Heart left ventricle (tissue), 16 donors: Measurements from ENCODE around the gene RNF130. TPM values are rescaled to one million over a fixed set of nuclear protein-coding genes. Genes with fewer than 3 reads are reported as not detected.
A peak's percentile ranks its signal among the peaks of the same experiment; 100 is the strongest.

Experiments
- ATAC-seq, 4 donors: fragments of 200-7000 bp; cut with Tn5 transposase; one replicate each; pipeline ENCODE4 v1.9.1; 2020 to 2022; ENCODE audit warnings: moderate library complexity in 4 of 4, mild to moderate bottlenecking in 3 of 4, moderate number of reproducible peaks in 1 of 4
- DNase-seq, 5 donors: peaks; one replicate each; pipeline ENCODE4 v3.0.0-alpha.2; 2020
- H3K27ac ChIP-seq, 12 donors: fragments of 200-600 bp; sonication (generic) in 4 of 12; one replicate each; pipeline versions ENCODE4 v1.5.0 to v1.8.0; 2016 to 2022; ENCODE audit warnings: mild to moderate bottlenecking in 2 of 12
- H3K27me3 ChIP-seq, 9 donors: fragments of 200-600 bp; sonication (generic) in 2 of 9; one replicate each; pipeline versions ENCODE4 v1.5.1 to v1.8.0; 2016 to 2022; ENCODE audit warnings: mild to moderate bottlenecking in 3 of 9
- H3K36me3 ChIP-seq, 9 donors: fragments of 200-600 bp; sonication (generic) in 2 of 9; one replicate each; pipeline versions ENCODE4 v1.5.0 to v1.8.0; 2018 to 2022; ENCODE audit warnings: mild to moderate bottlenecking in 2 of 9
- H3K4me1 ChIP-seq, 12 donors: fragments of 200-600 bp; sonication (generic) in 4 of 12; one replicate each; pipeline versions ENCODE4 v1.5.0 to v1.8.0; 2016 to 2022; ENCODE audit warnings: mild to moderate bottlenecking in 3 of 12
- H3K4me3 ChIP-seq, 12 donors: fragments of 200-600 bp; sonication (generic) in 4 of 12; one replicate each; pipeline versions ENCODE4 v1.5.0 to v1.8.0; 2017 to 2022; ENCODE audit warnings: mild to moderate bottlenecking in 9 of 12, moderate library complexity in 4 of 12
- H3K9me3 ChIP-seq, 12 donors: fragments of 200-600 bp; sonication (generic) in 4 of 12; one replicate each; pipeline versions ENCODE4 v1.5.0 to v1.8.0; 2016 to 2022; ENCODE audit warnings: mild to moderate bottlenecking in 1 of 12
- POLR2A ChIP-seq, 2 donors: fragments of 450-650 bp; IDR thresholded peaks; one replicate each; pipeline ENCODE4 v1.6.1; 2017; ENCODE audit warnings: antibody characterized with exemption in 2 of 2, mild to moderate bottlenecking in 2 of 2, moderate library complexity in 2 of 2
- WGBS, 4 donors: extraction: QIAGEN DNeasy Blood & Tissue Kit in 2 of 4; methylation state at CpG; one replicate each; pipeline versions ENCODE4 v1.1.5 to v1.1.7; 2013 to 2018; 5-methylcytosine and 5-hydroxymethylcytosine counted together
- intact Hi-C, 10 donors: fragments of 100-400 bp; cut with DNase I; formaldehyde crosslinking; loops; one replicate each; pipeline versions ENCODE4 v1.11.1 to v1.14.2; 2022
- polyA plus RNA-seq, 2 donors: library from polyadenylated mRNA; stranded (reverse); fragments of 200-250 nt; gene quantifications; one replicate each; pipeline ENCODE4 v1.2.3, GENCODE V29; 2013
- total RNA-seq, 9 donors: library from RNA; depleted of rRNA in 2 of 9; stranded (reverse); fragments of >200 nt in 2 of 9; fragmentation: NEBNext Ultra II Directional in 3 of 9; extraction: Animal tissue kit (Norgen Biotek cat#: 25700) in 3 of 9; gene quantifications; one replicate each; pipeline versions ENCODE4 v1.1.0 to v1.2.4, GENCODE V29; 2016 to 2023
- TF ChIP-seq, protein P1 (sequence below), 12 donors: fragments of 200-600 bp; sonication (generic) in 4 of 12; IDR thresholded peaks; one replicate each; pipeline versions ENCODE4 v1.5.0 to v1.8.0; 2018 to 2022; ENCODE audit warnings: antibody characterized with exemption in 12 of 12, mild to moderate bottlenecking in 5 of 12
- donor health status: ischemic (EF 13 %, LVEDD 7.1; RV severe dilation, severe dysfunction).
- donor health status: healthy with polysubstance abuse.
- donor health status: DM: no; HTN: yes; CAD: no.
- donor health status: DM: no; HTN: no; CAD: no.
- donor health status: ischemic (EF 25% LVEDD 6.9; RV normal size, moderate dysfunction).
- donor health status: ischemic (EF 25% LVEDD 5.7; RV mildly dilated, moderate dysfunction).
- donor health status: healthy.
- donor health status: DM: yes; HTN: yes; CAD: no.
- donor health status: ischemic (EF 35%, LVEDD 5.7; RV mildly dilated, moderate dysfunction).
- donor health status: nonischemic (EF 11% LVEDD 7.7; RV severe dilation, severe dysfunction).
- donor health status: DM: yes; HTN: yes; CAD: no.
- donor health status: PGD.
- donor health status: ischemic (EF 29% LVEDD 5.4; RV normal size, mild dysfunction).
- donor health status: nonischemic (EF 23%, LVEDD 6.1; RV moderate dilation, normal function).

RNF130 gene
- total and polyA plus RNA-seq, 11 donors = 26.3 to 76.2 (median 38.7) TPM

DNA sequence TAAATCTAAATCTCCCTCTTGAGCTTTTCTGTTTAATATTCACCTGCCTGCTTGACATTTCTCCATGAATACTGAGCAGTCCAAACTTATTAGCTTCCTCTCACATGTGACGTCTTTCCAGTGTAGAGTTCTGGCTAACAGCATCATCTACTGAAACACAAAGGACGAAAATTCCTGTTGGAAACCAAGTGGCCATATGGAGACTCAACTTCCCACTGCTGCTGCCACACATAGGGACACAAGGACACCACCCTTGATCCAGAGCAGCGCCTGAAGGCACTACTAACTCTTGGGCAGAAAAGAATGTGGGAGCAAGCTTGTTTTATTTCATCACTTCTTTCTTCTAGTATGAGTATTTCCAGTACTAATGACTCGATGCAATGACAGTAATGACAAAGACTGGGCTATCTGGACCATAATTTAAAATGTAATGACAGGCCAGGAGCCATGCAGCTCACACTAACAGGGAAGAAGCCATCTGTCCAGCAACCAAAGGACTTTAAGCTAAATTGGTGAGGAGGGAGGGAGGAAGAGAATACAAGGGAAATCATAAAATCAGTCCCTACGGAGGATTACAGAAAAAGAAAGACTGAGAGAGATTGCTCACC, 19.2 kb downstream of the RNF130 start:
- WGBS, 4 donors = 87 to 94% (median 92%) methylated on average over 5 of the region's 5 CpGs
- Histone ChIP-seq H3K9me3 (no peaks in the 10 kb centered on the region), H3K4me1 (peaks cover 0 to 44% (median 26%) of the 10 kb centered on the region in 12 donors)

DNA sequence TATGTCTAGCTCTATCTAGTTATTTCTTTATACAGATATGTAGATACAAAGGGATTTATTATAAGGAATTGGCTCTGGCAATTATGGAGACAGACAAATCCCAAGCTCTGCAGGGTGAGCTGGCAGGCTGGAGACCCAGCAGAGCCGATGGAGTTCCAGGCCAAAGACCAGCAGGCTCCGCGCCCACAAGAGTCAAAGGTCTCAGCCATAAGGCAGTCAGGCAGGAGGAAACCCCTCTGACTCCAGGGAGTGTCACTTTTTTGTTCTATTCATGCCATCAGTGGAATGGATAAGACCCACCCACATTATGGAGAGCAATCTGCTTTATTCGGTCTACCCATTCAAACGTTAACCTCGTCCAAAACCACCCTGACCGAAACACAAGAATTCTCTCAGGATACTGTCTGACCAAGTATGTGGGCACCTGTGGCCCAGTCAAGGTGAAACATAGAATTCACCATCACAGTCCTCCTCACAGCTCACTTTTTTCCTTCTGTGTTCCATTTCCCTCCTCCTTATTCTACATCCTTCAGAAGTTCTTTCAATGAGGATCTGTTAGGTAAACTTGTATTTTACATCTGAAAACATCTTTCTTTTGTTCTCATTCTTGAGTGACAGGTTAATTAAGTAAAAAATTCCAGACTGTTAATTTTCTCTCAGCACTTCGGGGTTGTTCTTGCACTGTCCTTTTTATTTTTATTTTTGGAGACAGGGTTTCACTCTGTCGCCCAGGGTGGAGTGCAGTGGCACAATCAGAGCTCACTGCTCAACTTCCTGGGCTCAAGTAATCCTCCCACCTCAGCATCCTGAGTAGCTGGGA, 21.2 kb downstream of the RNF130 start:
- H3K4me1 ChIP-seq = peaks cover 0 to 47% (median 26%) of the 10 kb centered on the region in 12 donors
- H3K4me3 ChIP-seq = no peak overlapping the region
- H3K36me3 ChIP-seq = no peaks in the 10 kb centered on the region
- DNase-seq (no peak), ATAC-seq (no peak)
- no peaks in the 10 kb centered on the region for H3K9me3 ChIP-seq
- no peaks in the 10 kb centered on the region for H3K27me3 ChIP-seq
- no peak overlapping the region for H3K27ac ChIP-seq
- TF ChIP-seq, protein P1, sequence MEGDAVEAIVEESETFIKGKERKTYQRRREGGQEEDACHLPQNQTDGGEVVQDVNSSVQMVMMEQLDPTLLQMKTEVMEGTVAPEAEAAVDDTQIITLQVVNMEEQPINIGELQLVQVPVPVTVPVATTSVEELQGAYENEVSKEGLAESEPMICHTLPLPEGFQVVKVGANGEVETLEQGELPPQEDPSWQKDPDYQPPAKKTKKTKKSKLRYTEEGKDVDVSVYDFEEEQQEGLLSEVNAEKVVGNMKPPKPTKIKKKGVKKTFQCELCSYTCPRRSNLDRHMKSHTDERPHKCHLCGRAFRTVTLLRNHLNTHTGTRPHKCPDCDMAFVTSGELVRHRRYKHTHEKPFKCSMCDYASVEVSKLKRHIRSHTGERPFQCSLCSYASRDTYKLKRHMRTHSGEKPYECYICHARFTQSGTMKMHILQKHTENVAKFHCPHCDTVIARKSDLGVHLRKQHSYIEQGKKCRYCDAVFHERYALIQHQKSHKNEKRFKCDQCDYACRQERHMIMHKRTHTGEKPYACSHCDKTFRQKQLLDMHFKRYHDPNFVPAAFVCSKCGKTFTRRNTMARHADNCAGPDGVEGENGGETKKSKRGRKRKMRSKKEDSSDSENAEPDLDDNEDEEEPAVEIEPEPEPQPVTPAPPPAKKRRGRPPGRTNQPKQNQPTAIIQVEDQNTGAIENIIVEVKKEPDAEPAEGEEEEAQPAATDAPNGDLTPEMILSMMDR (IDR thresholded peaks at IDR 0.05) = no peak
- no peak for TF ChIP-seq POLR2A (IDR thresholded peaks at IDR 0.05)
- WGBS, 4 donors = 81 to 90% (median 85%) methylated on average over 8 to 9 of the region's 9 CpGs
- intact Hi-C loops = no loop called here

More for the DNA sequence above, 19.2 kb downstream of the RNF130 start:
- intact Hi-C loops = no loop called here
- no peak for ATAC-seq
- no peak for DNase-seq
- H3K27ac ChIP-seq = no peak overlapping the region
- no peak overlapping the region for H3K4me3 ChIP-seq
- TF ChIP-seq POLR2A (IDR thresholded peaks at IDR 0.05) = no peak
- TF ChIP-seq, protein P1 (IDR thresholded peaks at IDR 0.05) = no peak
- H3K36me3 ChIP-seq = no peaks in the 10 kb centered on the region
- H3K27me3 ChIP-seq = no peaks in the 10 kb centered on the region

DNA sequence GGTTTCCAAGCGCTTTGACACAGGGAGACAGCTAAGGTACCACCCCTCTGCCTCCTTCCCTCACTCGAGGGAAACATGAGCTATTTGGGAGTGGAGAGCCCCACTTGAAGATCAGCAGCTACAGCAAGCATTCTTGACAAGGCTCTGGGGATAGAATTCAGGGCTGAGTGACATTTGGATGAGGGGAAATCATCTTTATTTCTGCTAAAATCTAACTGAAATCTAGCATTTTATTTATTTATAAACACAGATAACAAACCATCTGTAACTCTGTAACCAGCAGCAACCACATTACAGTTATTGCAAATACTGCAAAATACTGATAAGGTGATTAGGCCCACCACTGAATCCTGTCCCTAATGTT, 22.4 kb downstream of the RNF130 start:
- no peaks in the 10 kb centered on the region for H3K27me3 ChIP-seq
- WGBS, 4 donors = 31 to 41% (median 36%) methylated on average over 2 of the region's 2 CpGs
- intact Hi-C loops = no loop called here
- no peak overlapping the region for H3K27ac ChIP-seq
- ATAC-seq = peak in 1 of 4 donors; percentile 41
- no peak for TF ChIP-seq POLR2A (IDR thresholded peaks at IDR 0.05)
- TF ChIP-seq, protein P1 (IDR thresholded peaks at IDR 0.05) = no peak
- no peak overlapping the region for H3K4me3 ChIP-seq
- peaks cover 0 to 47% (median 26%) of the 10 kb centered on the region in 12 donors for H3K4me1 ChIP-seq
- no peaks in the 10 kb centered on the region for H3K9me3 ChIP-seq
- no peak for DNase-seq
- H3K36me3 ChIP-seq = no peaks in the 10 kb centered on the region

DNA sequence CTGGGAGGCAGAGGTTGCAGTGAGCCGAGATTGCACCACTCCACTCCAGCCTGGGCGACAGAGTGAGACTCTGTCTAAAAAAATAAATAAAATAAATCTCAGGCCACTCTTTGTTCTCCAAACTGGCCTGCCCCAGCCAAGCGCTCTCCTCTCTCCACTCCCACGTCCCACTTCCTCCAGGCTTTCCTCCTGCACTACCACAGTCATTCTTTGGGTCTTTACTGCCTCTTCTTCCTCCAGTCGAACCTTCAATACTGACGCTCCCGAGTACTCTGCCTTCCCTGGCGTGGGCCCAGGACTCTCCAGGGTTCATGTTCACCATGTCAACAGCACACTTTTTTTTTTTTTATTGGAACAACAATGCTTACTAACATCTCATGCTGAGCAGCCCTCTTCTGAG, 23.9 kb downstream of the RNF130 start:
- intact Hi-C loops = no loop called here
- no peaks in the 10 kb centered on the region for H3K27me3 ChIP-seq
- H3K36me3 ChIP-seq = no peaks in the 10 kb centered on the region
- no peak for TF ChIP-seq POLR2A (IDR thresholded peaks at IDR 0.05)
- TF ChIP-seq, protein P1 (IDR thresholded peaks at IDR 0.05) = no peak
- WGBS, 4 donors = 45 to 54% (median 49%) methylated on average over 8 of the region's 8 CpGs
- H3K4me1 ChIP-seq = peaks cover 0 to 43% (median 29%) of the 10 kb centered on the region in 12 donors
- H3K4me3 ChIP-seq = no peak overlapping the region
- H3K27ac ChIP-seq = peak overlapping the region in 3 of 12 donors; percentile 25 to 31 (median 31)
- DNase-seq (peak; percentile 38 to 75 (median 43)), ATAC-seq (peak in 3 of 4 donors; percentile 38 to 68 (median 66))
- no peaks in the 10 kb centered on the region for H3K9me3 ChIP-seq
